Stimulated activated CD4-positive, alpha-beta T cell treated with anti-CD3 and anti-CD28 coated beads, Interleukin-1b, Interleukin-23, amount 100 ng/mL, for 4 hours (primary cell): Measurements from ENCODE around the gene KLK14.

Experiments used
- DNase-seq, 2 donors: peaks; one replicate each; pipeline ENCODE4 v3.0.0-alpha.2; 2020; ENCODE audit warnings: low read depth in 2 of 2

Gene KLK14

GRCh38 chr19:51086153-51086850, 3.6 kb upstream of the KLK14 start:
- DNase-seq = no peak

- DNase-seq = no peak
Observed at GRCh38 chr19:51084505-51084904, 1.8 kb upstream of the KLK14 start.

- no peak for DNase-seq
Observed at GRCh38 chr19:51083783-51084182, 1.1 kb upstream of the KLK14 start.

GRCh38 chr19:51083181-51083580, 494 bp upstream of the KLK14 start:
- DNase-seq = no peak

- DNase-seq = no peak
Observed at GRCh38 chr19:51081476-51081875, 1.2 kb downstream of the KLK14 start.

GRCh38 chr19:51079481-51080110, 3.1 kb downstream of the KLK14 start:
- no peak for DNase-seq

- DNase-seq = no peak
Observed at GRCh38 chr19:51078731-51079130, 4.0 kb downstream of the KLK14 start.

GRCh38 chr19:51078104-51078503, 4.6 kb downstream of the KLK14 start:
- no peak for DNase-seq

GRCh38 chr19:51076631-51077213, 6.0 kb downstream of the KLK14 start:
- DNase-seq = no peak

- no peak for DNase-seq
Observed at GRCh38 chr19:51075998-51076397, 6.7 kb downstream of the KLK14 start.

- no peak for DNase-seq
Observed at GRCh38 chr19:51071095-51071405, 11.6 kb downstream of the KLK14 start.

GRCh38 chr19:51070334-51071094, 12.2 kb downstream of the KLK14 start:
- DNase-seq = no peak

- no peak for DNase-seq
Observed at GRCh38 chr19:51066393-51067186, 16.1 kb downstream of the KLK14 start.

GRCh38 chr19:51065221-51065960, 17.3 kb downstream of the KLK14 start:
- DNase-seq = no peak

GRCh38 chr19:51064534-51065220, 18.0 kb downstream of the KLK14 start, which contains the start of gene KLK13:
Gene KLK13, minus strand, starts transcription at chr19:51065092. Its CDS starts 25 bp downstream, at chr19:51065067.
- no peak for DNase-seq

GRCh38 chr19:51063664-51064063, 19.0 kb downstream of the KLK14 start:
- DNase-seq = no peak

- DNase-seq = no peak
Observed at GRCh38 chr19:51060973-51061372, 21.7 kb downstream of the KLK14 start.

- no peak for DNase-seq
Observed at GRCh38 chr19:51060336-51060735, 22.4 kb downstream of the KLK14 start.

- no peak for DNase-seq
Observed at GRCh38 chr19:51059715-51060114, 23.0 kb downstream of the KLK14 start.

GRCh38 chr19:51055866-51056265, 26.8 kb downstream of the KLK14 start:
- no peak for DNase-seq

- no peak for DNase-seq
Observed at GRCh38 chr19:51047031-51047335, 35.7 kb downstream of the KLK14 start.
